Gastrocnemius medialis (tissue), 4 donors: ENCODE results near the gene EGFL7.

Experiments used
- CTCF ChIP-seq, 5 experiments: fragments of 450-650 bp in 3 of 5; fragments of 200-600 bp in 2 of 5; sonication (generic) in 2 of 5; IDR thresholded peaks in 4 of 5; conservative IDR thresholded peaks in 1 of 5; 1 replicate in 4 of 5; 2 replicates in 1 of 5; pipeline ENCODE4 v1.5.1; 2016 to 2019; ENCODE audit warnings: antibody characterized with exemption in 5 of 5, mild to moderate bottlenecking in 3 of 5, moderate library complexity in 3 of 5
- POLR2A ChIP-seq, 2 donors: fragments of 450-650 bp; IDR thresholded peaks; one replicate each; pipeline ENCODE4 v1.6.1; 2017; ENCODE audit warnings: antibody characterized with exemption in 2 of 2, mild to moderate bottlenecking in 2 of 2, moderate library complexity in 2 of 2

GRCh38 chr9:136692185-136693134, 29.7 kb downstream of the EGFL7 start:
- TF ChIP-seq CTCF (IDR thresholded peaks at IDR 0.05 in 4 of 5, conservative IDR thresholded peaks at IDR 0.05 in 1 of 5) (no peak), POLR2A (IDR thresholded peaks at IDR 0.05) (no peak)
